Immature natural killer cell (primary cell): Measurements from ENCODE around the gene RELL1. TPM values are rescaled to one million over a fixed set of nuclear protein-coding genes. Genes with fewer than 3 reads are reported as not detected.

Experiments used
- DNase-seq, 3 donors: peaks; one replicate each; pipeline ENCODE4 v3.0.0; 2022; ENCODE audit warnings: mixed read lengths in 1 of 3
- H3K27ac Mint-ChIP-seq, 6 donors: one replicate each; pipeline ENCODE4 v1.8.0; 2020; ENCODE audit warnings: mixed read lengths in 6 of 6, mild to moderate bottlenecking in 5 of 6, inconsistent platforms in 4 of 6, moderate library complexity in 3 of 6
- H3K27me3 Mint-ChIP-seq, 3 donors: one replicate each; pipeline ENCODE4 v1.8.0; 2020 to 2021; ENCODE audit warnings: low read depth in 3 of 3, mild to moderate bottlenecking in 3 of 3, mixed read lengths in 3 of 3, moderate library complexity in 3 of 3, inconsistent platforms in 1 of 3
- H3K36me3 Mint-ChIP-seq, 3 donors: one replicate each; pipeline ENCODE4 v1.8.0; 2020; ENCODE audit warnings: mixed read lengths in 3 of 3, inconsistent platforms in 2 of 3, mild to moderate bottlenecking in 2 of 3
- H3K4me1 Mint-ChIP-seq, 2 donors: one replicate each; pipeline ENCODE4 v1.8.0; 2020; ENCODE audit warnings: inconsistent platforms in 2 of 2, mild to moderate bottlenecking in 2 of 2, mixed read lengths in 2 of 2, moderate library complexity in 1 of 2
- H3K4me3 Mint-ChIP-seq, 5 donors: one replicate each; pipeline ENCODE4 v1.8.0; 2020; ENCODE audit warnings: mild to moderate bottlenecking in 5 of 5, mixed read lengths in 5 of 5, inconsistent platforms in 3 of 5, moderate library complexity in 3 of 5
- H3K9me3 Mint-ChIP-seq, 6 donors: one replicate each; pipeline ENCODE4 v1.8.0; 2020; ENCODE audit warnings: mild to moderate bottlenecking in 6 of 6, mixed read lengths in 6 of 6, inconsistent platforms in 4 of 6, moderate library complexity in 3 of 6
- polyA plus RNA-seq, 3 donors: library from polyadenylated mRNA; unstranded; fragments of 300-500 nt; fragmentation: Illumina TruSeq; gene quantifications; one replicate each; pipeline ENCODE4 v1.2.3, GENCODE V29; 2021

RELL1 gene
- 1 to 10 TPM; 1.9 to 4.3 (median 3.5) TPM for polyA plus RNA-seq

- peaks cover 1 to 16% (median 13%) of the 10 kb centered on the region in 3 donors for H3K27me3 Mint-ChIP-seq
- no peaks in the 10 kb centered on the region for H3K36me3 Mint-ChIP-seq
- peaks cover 38 to 40% of the 10 kb centered on the region in 2 donors for H3K4me1 Mint-ChIP-seq
- H3K27ac Mint-ChIP-seq: peak within 1 kb of the TSS; percentile 84 to 98 (median 96)
- H3K4me3 Mint-ChIP-seq: peak within 1 kb of the TSS; percentile 92 to 99 (median 94)
- DNase-seq: peak; percentile 93 to 94 (median 93)
- H3K9me3 Mint-ChIP-seq: no peaks in the 10 kb centered on the region
Measured at GRCh38 chr4:37686373-37687193, at the start of gene RELL1. TSS of gene RELL1 (minus strand) at chr4:37686376. CDS start at chr4:37686287, 89 bp downstream.

GRCh38 chr4:37735578-37735977, 49.4 kb upstream of the RELL1 start:
- no peaks in the 10 kb centered on the region for H3K4me1 Mint-ChIP-seq
- peaks cover 0 to 3% (median 0%) of the 10 kb centered on the region in 3 donors for H3K27me3 Mint-ChIP-seq
- no peaks in the 10 kb centered on the region for H3K9me3 Mint-ChIP-seq
- H3K4me3 Mint-ChIP-seq: no peak overlapping the region
- DNase-seq: no peak
- H3K36me3 Mint-ChIP-seq: no peaks in the 10 kb centered on the region
- H3K27ac Mint-ChIP-seq: no peak overlapping the region

- Mint-ChIP-seq H3K9me3 (no peaks in the 10 kb centered on the region), H3K4me3 (no peak overlapping the region), H3K27me3 (peaks cover 0 to 2% (median 0%) of the 10 kb centered on the region in 3 donors), H3K27ac (no peak overlapping the region), H3K36me3 (no peaks in the 10 kb centered on the region), H3K4me1 (no peaks in the 10 kb centered on the region)
- DNase-seq: no peak
Measured at GRCh38 chr4:37734989-37735388, 48.8 kb upstream of the RELL1 start.

- no peak for DNase-seq
- peaks cover 0 to 2% (median 0%) of the 10 kb centered on the region in 3 donors for H3K27me3 Mint-ChIP-seq
- no peak overlapping the region for H3K27ac Mint-ChIP-seq
- H3K36me3 Mint-ChIP-seq: no peaks in the 10 kb centered on the region
- peaks cover 0 to 2% of the 10 kb centered on the region in 2 donors for H3K4me1 Mint-ChIP-seq
- H3K9me3 Mint-ChIP-seq: no peaks in the 10 kb centered on the region
- H3K4me3 Mint-ChIP-seq: no peak overlapping the region
Measured at GRCh38 chr4:37733240-37733867, 47.2 kb upstream of the RELL1 start.

GRCh38 chr4:37732526-37733186, 46.5 kb upstream of the RELL1 start:
- no peak overlapping the region for H3K27ac Mint-ChIP-seq
- H3K9me3 Mint-ChIP-seq: no peaks in the 10 kb centered on the region
- H3K4me3 Mint-ChIP-seq: no peak overlapping the region
- no peak for DNase-seq
- no peaks in the 10 kb centered on the region for H3K36me3 Mint-ChIP-seq
- H3K4me1 Mint-ChIP-seq: peaks cover 5 to 8% of the 10 kb centered on the region in 2 donors
- H3K27me3 Mint-ChIP-seq: peaks cover 0 to 2% (median 0%) of the 10 kb centered on the region in 3 donors

GRCh38 chr4:37729649-37730004, 43.5 kb upstream of the RELL1 start:
- H3K27me3 Mint-ChIP-seq: peaks cover 0 to 2% (median 0%) of the 10 kb centered on the region in 3 donors
- no peaks in the 10 kb centered on the region for H3K9me3 Mint-ChIP-seq
- H3K4me3 Mint-ChIP-seq: no peak overlapping the region
- H3K4me1 Mint-ChIP-seq: peaks cover 6 to 10% of the 10 kb centered on the region in 2 donors
- no peaks in the 10 kb centered on the region for H3K36me3 Mint-ChIP-seq
- H3K27ac Mint-ChIP-seq: no peak overlapping the region
- DNase-seq: no peak

- Mint-ChIP-seq H3K36me3 (no peaks in the 10 kb centered on the region), H3K4me1 (peaks cover 6 to 10% of the 10 kb centered on the region in 2 donors), H3K27me3 (peaks cover 0 to 2% (median 2%) of the 10 kb centered on the region in 3 donors), H3K4me3 (no peak overlapping the region), H3K27ac (no peak overlapping the region), H3K9me3 (no peaks in the 10 kb centered on the region)
- no peak for DNase-seq
Measured at GRCh38 chr4:37728064-37728463, 41.9 kb upstream of the RELL1 start.

- Mint-ChIP-seq H3K36me3 (no peaks in the 10 kb centered on the region), H3K27me3 (peaks cover 0 to 2% (median 0%) of the 10 kb centered on the region in 3 donors), H3K27ac (no peak overlapping the region), H3K4me3 (no peak overlapping the region), H3K4me1 (peaks cover 6 to 10% of the 10 kb centered on the region in 2 donors), H3K9me3 (no peaks in the 10 kb centered on the region)
- no peak for DNase-seq
Measured at GRCh38 chr4:37727635-37728034, 41.5 kb upstream of the RELL1 start.

GRCh38 chr4:37726666-37727065, 40.5 kb upstream of the RELL1 start:
- no peak overlapping the region for H3K4me3 Mint-ChIP-seq
- peaks cover 0 to 4% (median 0%) of the 10 kb centered on the region in 3 donors for H3K27me3 Mint-ChIP-seq
- no peaks in the 10 kb centered on the region for H3K36me3 Mint-ChIP-seq
- no peak for DNase-seq
- H3K27ac Mint-ChIP-seq: no peak overlapping the region
- no peaks in the 10 kb centered on the region for H3K9me3 Mint-ChIP-seq
- peaks cover 6 to 10% of the 10 kb centered on the region in 2 donors for H3K4me1 Mint-ChIP-seq

GRCh38 chr4:37725718-37726117, 39.5 kb upstream of the RELL1 start:
- H3K27me3 Mint-ChIP-seq: peaks cover 0 to 5% (median 3%) of the 10 kb centered on the region in 3 donors
- no peak overlapping the region for H3K4me3 Mint-ChIP-seq
- H3K27ac Mint-ChIP-seq: no peak overlapping the region
- DNase-seq: no peak
- no peaks in the 10 kb centered on the region for H3K36me3 Mint-ChIP-seq
- peaks cover 6 to 10% of the 10 kb centered on the region in 2 donors for H3K4me1 Mint-ChIP-seq
- no peaks in the 10 kb centered on the region for H3K9me3 Mint-ChIP-seq

- Mint-ChIP-seq H3K27me3 (peaks cover 0 to 8% (median 3%) of the 10 kb centered on the region in 3 donors), H3K27ac (no peak overlapping the region), H3K4me3 (no peak overlapping the region)
Measured at GRCh38 chr4:37723067-37723466, 36.9 kb upstream of the RELL1 start.

GRCh38 chr4:37721995-37722638, 35.9 kb upstream of the RELL1 start:
- Mint-ChIP-seq H3K4me3 (no peak overlapping the region), H3K27me3 (peaks cover 0 to 8% (median 3%) of the 10 kb centered on the region in 3 donors), H3K36me3 (no peaks in the 10 kb centered on the region), H3K4me1 (no peaks in the 10 kb centered on the region), H3K27ac (no peak overlapping the region), H3K9me3 (no peaks in the 10 kb centered on the region)
- no peak for DNase-seq

More at GRCh38 chr4:37723067-37723466, 36.9 kb upstream of the RELL1 start:
- Mint-ChIP-seq H3K36me3 (no peaks in the 10 kb centered on the region), H3K4me1 (peaks cover 5 to 6% of the 10 kb centered on the region in 2 donors), H3K9me3 (no peaks in the 10 kb centered on the region)
- DNase-seq: no peak

GRCh38 chr4:37719021-37719420, 32.8 kb upstream of the RELL1 start:
- Mint-ChIP-seq H3K36me3 (no peaks in the 10 kb centered on the region), H3K4me3 (no peak overlapping the region), H3K27me3 (peaks cover 0 to 6% (median 5%) of the 10 kb centered on the region in 3 donors), H3K27ac (no peak overlapping the region), H3K9me3 (no peaks in the 10 kb centered on the region), H3K4me1 (no peaks in the 10 kb centered on the region)
- DNase-seq: no peak
